SIG-M5 treated with dmso at 0.1 percent for 504 hours (cell line): ENCODE results near the gene TCEAL6.
"Not testable (repeated sequence)": the region's sequence is repeated elsewhere in the genome, so short reads cannot be mapped to it uniquely, and the experiment has no call there.

Experiments used
- DNase-seq: peaks from one replicate; lab custom pipeline; 2025; ENCODE audit not compliant: unreplicated experiment; lab: John Stamatoyannopoulos, UW

The TCEAL6 gene

GRCh38 chrX:102142274-102142673 is at the start of gene TCEAL6:
Gene TCEAL6 (minus strand): TSS chrX:102142481.
- DNase-seq, result not testable (repeated sequence)

GRCh38 chrX:102185967-102186720 is 43.9 kb upstream of the TCEAL6 start:
- no peak for DNase-seq

GRCh38 chrX:102155806-102156179 is 13.5 kb upstream of the TCEAL6 start, which contains the start of gene BEX5:
Gene BEX5 (minus strand): TSS chrX:102155977. CDS start chrX:102154265, 1,712 bp downstream.
- DNase-seq, result peak; percentile 20

- no peak for DNase-seq
Observed at GRCh38 chrX:102154900-102155805, 12.9 kb upstream of the TCEAL6 start.

GRCh38 chrX:102154218-102154860 is 12.1 kb upstream of the TCEAL6 start:
- no peak for DNase-seq

- DNase-seq, result not testable (repeated sequence)
Observed at GRCh38 chrX:102141631-102142030, 650 bp downstream of the TCEAL6 start.

GRCh38 chrX:102140876-102141275 is 1.4 kb downstream of the TCEAL6 start:
- not testable (repeated sequence) for DNase-seq

GRCh38 chrX:102138064-102138463 is 4.2 kb downstream of the TCEAL6 start:
- DNase-seq, result no peak

GRCh38 chrX:102129473-102129872 is 12.8 kb downstream of the TCEAL6 start:
- DNase-seq, result no peak

- DNase-seq, result no peak
Observed at GRCh38 chrX:102126863-102127262, 15.4 kb downstream of the TCEAL6 start.

GRCh38 chrX:102126080-102126818 is 16.0 kb downstream of the TCEAL6 start:
- not testable (repeated sequence) for DNase-seq

GRCh38 chrX:102125436-102125835 is 16.8 kb downstream of the TCEAL6 start, which contains the start of gene TCEAL2:
Gene TCEAL2 (plus strand): TSS chrX:102125679. CDS start chrX:102126831, 1,152 bp downstream.
- DNase-seq, result not testable (repeated sequence)

- DNase-seq, result not testable (repeated sequence)
Observed at GRCh38 chrX:102125014-102125413, 17.3 kb downstream of the TCEAL6 start.

GRCh38 chrX:102115748-102116147 is 26.5 kb downstream of the TCEAL6 start:
- no peak for DNase-seq

- DNase-seq, result no peak
Observed at GRCh38 chrX:102113367-102113766, 28.9 kb downstream of the TCEAL6 start.
